Activated CD8-positive, alpha-beta memory T cell treated with anti-CD3 and anti-CD28 coated beads for 4 hours (primary cell): ENCODE data around the gene DDX41.

ENCODE experiments used
- DNase-seq, 2 donors: peaks; one replicate each; pipeline ENCODE4 v3.0.0-alpha.2; 2020; ENCODE audit warnings: low read depth in 2 of 2

The DDX41 gene

DNA sequence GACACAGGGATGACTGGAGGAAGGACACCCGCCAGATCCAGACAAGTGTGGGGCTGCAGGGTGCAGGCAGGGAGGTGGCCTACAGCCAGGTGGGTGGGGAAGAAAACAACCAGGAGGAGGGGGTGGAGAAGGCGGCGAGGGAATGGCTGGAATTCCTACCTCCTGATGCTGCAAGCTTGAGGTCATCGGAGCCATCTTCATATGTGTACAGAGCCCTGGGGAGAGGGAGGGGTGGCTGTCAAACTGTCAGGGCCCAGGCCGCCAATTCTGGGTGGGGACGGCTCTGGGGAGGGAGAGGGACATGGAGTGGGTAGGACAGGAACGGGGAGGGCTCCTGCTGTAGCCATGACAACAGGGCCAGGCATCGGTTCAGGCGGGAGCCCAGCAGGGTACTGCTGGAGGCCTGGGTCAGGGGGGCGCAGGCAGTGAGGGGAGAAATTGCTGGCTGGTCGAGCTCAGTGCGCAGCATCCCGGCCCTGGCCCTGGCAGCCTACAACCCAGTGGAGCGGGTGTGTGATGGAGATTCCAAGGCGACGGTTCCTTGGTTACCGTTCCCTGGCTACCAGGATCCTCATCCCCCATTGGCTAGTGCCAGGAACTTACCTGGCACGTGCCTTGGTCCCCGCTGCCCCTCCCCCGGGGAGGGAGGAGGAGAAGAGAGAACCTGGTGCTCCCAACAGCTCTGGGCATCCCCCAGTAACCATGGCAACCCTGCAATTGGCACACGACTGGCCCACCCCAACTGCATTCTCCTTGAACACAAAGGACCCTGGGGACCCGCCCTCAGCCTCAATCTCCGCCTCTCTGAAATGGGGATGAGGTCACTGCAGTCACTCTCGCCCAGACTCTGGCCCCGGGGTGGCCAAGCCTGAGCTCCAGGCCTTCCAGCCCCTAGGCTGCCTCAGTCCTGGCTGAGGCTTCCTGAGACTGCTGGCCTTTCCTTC, 47.8 kb downstream of the DDX41 start:
- no peak for DNase-seq

DNA sequence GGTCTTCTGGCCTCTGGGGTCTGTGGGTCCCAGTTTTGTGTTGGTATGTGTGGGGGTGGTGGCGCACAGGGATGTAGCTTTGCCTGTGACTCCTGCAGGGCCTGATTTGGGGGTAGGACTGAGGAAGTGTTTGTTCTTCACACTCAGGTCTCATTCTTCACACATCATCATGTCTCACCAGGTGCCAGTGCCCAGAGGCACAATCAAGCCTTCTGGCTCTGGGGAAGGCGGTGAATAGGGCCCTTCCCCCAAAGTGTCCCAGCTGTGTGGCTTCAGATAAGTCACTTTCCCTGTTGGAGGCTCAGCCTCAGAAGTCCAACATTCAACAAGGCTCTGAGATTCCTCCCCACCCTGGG, 48.5 kb downstream of the DDX41 start:
- no peak for DNase-seq

DNA sequence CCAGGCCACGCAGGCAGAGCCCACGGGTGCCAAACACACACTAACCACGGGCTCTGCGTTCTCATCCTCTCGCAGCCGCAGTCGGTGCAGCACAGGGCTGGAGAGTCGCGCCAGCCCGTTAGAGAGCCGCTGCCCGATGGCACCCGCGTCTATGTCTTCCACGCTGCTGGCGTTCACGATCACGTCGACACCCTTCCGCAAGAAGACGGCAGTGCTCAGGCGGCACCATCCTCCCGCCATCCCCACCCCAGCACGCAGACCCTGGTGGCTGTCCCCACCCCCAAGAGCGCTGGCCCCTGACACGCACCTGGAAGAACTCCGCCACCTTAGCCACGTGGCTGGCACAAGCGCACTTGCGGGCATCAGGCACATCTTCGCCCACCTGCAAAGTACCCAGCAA, 49.3 kb downstream of the DDX41 start:
- DNase-seq: no peak

GRCh38 chr5:177466861-177467260, 49.9 kb downstream of the DDX41 start:
- no peak for DNase-seq

GRCh38 chr5:177465044-177465443, 51.7 kb downstream of the DDX41 start:
- DNase-seq: no peak

- no peak for DNase-seq
These were observed 54.6 kb downstream of the DDX41 start for GRCh38 chr5:177462021-177462670.
